ENCODE results near the gene GLCCI1.
"Not testable (repeated sequence)": the region's sequence is repeated elsewhere in the genome, so short reads cannot be mapped to it uniquely, and the experiment has no call there.

GLCCI1 gene

DNA sequence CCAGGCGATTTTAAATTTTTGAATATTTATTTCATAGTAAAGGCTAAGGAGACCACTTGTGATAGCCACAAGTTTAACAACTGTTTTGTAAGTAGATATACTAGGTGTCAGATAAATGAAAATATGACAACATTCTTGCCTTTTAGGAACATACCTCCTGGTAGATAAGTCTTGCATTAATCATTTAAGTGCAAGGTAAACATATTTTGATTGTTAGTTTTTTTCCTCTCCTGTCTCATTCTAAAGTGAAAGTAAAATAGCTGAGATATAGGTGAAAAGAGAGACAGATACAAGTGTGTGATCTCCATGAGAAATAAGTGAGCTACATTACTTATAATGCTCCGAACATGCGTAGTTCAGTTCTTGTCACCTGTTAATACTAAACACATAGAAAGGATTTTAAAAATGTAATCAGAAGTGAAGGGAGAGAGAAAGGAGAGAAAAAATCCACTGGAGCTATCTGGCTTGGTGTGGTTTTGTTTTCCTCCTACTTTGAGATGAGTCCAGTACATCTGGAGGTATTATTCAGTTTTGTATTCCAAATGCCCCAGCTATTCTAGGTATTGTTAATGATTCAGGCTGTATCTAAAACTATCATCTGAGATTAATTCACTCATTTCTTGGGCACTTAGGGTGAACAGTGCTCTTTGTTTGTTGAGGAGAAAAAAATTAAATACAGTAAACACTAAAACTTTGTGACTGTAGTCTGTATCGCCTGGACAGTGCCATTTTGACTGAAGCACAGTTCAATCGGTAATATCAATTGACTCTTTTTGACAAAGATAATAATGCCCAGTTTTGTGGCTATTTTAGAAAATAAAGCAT lies 21.2 kb downstream of the GLCCI1 start:
- no peak for DNase-seq (ENCODE audit: low read depth in 2 of 2)

DNA sequence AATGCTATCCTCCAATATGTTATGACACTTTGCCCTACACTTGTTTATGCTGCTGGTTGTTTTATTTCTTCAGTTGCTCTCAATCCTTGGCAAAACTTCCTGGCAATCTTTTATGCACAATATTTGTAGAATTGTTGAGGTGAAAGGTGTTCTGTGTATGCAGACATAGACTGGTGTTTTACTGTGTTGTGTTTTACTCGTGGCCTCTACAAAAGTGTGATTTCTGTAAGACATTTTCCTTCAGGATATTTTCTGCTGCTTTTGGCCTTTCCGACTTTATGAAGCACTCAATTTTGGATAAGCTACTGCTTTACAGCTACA lies 21.8 kb downstream of the GLCCI1 start:
- DNase-seq (ENCODE audit: low read depth in 2 of 2) = no peak

GRCh38 chr7:7992506-7992905 lies 23.9 kb downstream of the GLCCI1 start:
- DNase-seq (ENCODE audit: low read depth in 2 of 2) = no peak

DNA sequence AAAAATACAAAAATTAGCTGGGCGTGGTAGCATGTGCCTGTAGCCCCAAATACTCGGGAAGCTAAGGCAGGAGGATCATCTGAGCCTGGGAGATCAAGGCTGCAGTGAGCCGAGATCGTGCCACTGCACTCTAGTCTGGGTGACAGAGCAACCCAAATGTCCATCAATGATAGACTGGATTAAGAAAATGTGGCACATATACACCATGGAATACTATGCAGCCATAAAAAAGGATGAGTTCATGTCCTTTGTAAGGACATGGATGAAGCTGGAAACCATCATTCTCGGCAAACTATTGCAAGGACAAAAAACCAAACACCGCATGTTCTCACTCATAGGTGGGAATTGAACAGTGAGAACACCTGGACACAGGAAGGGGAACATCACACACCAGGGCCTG lies 26.8 kb downstream of the GLCCI1 start:
- not testable (repeated sequence) for DNase-seq (ENCODE audit: low read depth in 2 of 2)

GRCh38 chr7:7996568-7996967 lies 28.0 kb downstream of the GLCCI1 start:
- no peak for DNase-seq (ENCODE audit: low read depth in 2 of 2)

GRCh38 chr7:8000315-8000941 lies 31.8 kb downstream of the GLCCI1 start:
- no peak for DNase-seq (ENCODE audit: low read depth in 2 of 2)

- DNase-seq (ENCODE audit: low read depth in 2 of 2) = no peak
Observed at GRCh38 chr7:8003077-8003476, 34.5 kb downstream of the GLCCI1 start.

GRCh38 chr7:8005279-8005678 lies 36.7 kb downstream of the GLCCI1 start:
- no peak for DNase-seq (ENCODE audit: low read depth in 2 of 2)

DNA sequence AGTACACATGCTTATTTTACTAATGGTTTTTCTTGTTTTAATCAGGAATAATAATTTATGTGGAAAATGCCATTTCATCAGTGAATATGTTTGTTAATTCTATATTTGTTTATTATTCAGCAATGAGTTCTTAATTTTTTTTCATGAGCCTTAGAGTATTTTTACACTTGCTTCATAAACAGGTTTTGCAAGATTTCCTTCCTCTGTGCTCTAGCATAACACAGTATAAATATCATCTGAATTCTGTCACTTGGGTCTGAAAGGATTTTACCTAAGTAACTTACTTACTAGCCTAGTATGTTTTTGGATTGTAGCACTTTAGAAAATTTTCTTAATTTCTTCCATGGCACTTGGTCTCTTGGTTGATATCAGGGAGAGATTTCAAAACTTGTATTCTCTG lies 45.8 kb downstream of the GLCCI1 start:
- no peak for DNase-seq (ENCODE audit: low read depth in 2 of 2)

DNA sequence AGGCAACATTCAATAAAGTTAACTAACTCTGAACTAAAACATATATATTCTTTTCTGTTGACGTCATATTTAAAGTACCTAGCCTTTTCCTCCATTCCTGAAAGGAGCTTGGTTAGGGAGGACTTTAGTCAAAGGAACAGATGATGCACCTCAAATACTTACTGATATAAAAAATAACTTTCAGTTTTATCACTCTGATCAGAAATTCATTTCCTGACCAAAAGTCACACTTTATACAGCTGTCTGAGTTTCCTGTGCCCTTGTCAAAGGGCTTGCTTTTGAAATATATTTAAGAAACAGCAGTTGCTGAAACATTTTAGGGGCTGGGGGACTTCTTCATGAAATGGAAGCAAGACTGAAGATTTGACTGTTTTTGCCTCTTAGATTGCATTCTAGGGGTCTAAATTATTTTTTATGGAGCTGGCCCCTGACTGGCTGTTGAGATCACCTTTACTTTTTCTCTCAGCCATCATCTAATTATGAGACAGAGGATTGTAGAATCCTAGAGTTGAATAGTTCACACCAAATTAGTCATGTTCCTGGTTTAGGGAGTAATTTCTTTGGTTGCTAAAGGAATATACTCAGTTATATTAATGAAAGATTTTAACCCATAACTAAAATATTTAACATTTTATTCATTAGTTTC lies 46.6 kb downstream of the GLCCI1 start:
- DNase-seq (ENCODE audit: low read depth in 2 of 2) = no peak

- DNase-seq (ENCODE audit: low read depth in 2 of 2) = no peak
Observed at GRCh38 chr7:8015746-8016120, 47.1 kb downstream of the GLCCI1 start.

DNA sequence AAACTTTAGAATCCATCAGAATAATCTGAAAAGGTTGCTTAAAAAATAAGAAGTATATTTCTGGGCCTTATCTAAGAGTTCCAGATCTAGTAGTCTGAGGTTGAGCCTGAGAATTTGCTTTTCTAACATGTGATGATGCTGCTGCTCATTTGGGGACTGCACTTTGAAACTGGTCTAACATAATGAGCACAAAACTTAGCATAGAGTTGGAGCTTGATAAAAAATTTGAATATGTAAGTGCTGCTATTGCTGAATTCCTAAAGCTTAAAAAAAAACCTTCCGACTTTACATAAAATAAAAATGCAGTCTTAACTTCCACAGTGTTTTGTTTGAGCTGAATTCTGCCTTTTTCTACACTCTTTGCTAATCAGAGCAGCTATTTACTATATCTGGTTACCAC lies 48.8 kb downstream of the GLCCI1 start:
- no peak for DNase-seq (ENCODE audit: low read depth in 2 of 2)

DNA sequence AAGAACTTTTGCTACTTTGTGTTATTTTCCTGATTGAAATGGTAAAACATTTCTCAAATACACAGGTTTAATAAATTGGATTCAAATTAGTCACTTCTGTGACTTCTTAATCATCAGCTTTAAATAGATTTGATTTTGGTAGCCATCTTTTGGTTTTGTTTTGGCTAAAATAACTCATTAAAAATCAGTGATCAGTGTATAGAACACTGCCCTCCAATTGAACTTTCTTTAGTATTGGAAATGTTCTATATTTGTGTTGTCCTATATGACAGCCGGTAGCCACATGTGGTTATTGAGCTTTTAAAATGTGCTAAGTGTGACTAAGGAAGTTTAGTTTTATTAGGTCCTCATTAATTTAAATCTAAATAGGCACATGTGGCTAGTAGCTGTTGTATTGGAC lies 50.4 kb downstream of the GLCCI1 start:
- no peak for DNase-seq (ENCODE audit: low read depth in 2 of 2)

GRCh38 chr7:8022628-8023027 lies 54.0 kb downstream of the GLCCI1 start:
- DNase-seq (ENCODE audit: low read depth in 2 of 2) = no peak

GRCh38 chr7:8035192-8035591 lies 66.6 kb downstream of the GLCCI1 start:
- no peak for DNase-seq (ENCODE audit: low read depth in 2 of 2)

- DNase-seq (ENCODE audit: low read depth in 2 of 2) = no peak
Observed at GRCh38 chr7:8035647-8036518, 67.3 kb downstream of the GLCCI1 start.

GRCh38 chr7:8037151-8037550 lies 68.6 kb downstream of the GLCCI1 start:
- DNase-seq (ENCODE audit: low read depth in 2 of 2) = no peak

DNA sequence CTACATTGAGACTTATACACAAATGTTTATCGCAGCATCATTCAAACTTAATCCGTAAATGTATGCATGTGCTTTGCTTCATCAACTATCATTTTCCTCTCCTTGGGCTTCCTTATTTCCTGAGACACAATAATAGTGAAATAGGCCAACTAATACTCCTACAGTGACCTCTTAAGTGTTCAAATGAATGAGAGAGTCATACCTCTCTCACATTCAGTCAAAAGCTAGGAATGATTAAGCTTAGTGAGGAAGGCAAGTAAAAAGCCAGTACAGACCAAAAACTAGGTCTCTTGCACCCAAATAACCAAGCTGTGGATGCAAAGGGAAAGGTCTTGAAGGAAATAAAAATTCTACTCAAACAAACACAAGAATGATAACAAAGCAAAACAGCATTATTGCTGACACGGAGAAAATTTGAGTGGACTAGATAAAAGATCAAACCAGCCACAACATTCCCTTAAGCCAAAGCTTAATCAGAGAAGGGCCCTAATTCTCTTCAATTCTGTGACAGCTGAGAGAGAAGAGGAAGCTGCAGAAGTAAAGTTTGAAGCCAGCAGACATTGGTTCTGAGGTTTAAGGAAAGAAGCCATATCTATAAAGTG lies 72.3 kb downstream of the GLCCI1 start:
- DNase-seq (ENCODE audit: low read depth in 2 of 2) = no peak

- DNase-seq (ENCODE audit: low read depth in 2 of 2) = no peak
Observed at GRCh38 chr7:8042796-8043535, 74.4 kb downstream of the GLCCI1 start.

- no peak for DNase-seq (ENCODE audit: low read depth in 2 of 2)
Observed at GRCh38 chr7:8044761-8045430, 76.3 kb downstream of the GLCCI1 start.

- DNase-seq (ENCODE audit: low read depth in 2 of 2) = not testable (repeated sequence)
Observed at GRCh38 chr7:8048067-8048466, 79.5 kb downstream of the GLCCI1 start.
